Measurements from ENCODE around the gene DISC1.

The DISC1 gene

DNA sequence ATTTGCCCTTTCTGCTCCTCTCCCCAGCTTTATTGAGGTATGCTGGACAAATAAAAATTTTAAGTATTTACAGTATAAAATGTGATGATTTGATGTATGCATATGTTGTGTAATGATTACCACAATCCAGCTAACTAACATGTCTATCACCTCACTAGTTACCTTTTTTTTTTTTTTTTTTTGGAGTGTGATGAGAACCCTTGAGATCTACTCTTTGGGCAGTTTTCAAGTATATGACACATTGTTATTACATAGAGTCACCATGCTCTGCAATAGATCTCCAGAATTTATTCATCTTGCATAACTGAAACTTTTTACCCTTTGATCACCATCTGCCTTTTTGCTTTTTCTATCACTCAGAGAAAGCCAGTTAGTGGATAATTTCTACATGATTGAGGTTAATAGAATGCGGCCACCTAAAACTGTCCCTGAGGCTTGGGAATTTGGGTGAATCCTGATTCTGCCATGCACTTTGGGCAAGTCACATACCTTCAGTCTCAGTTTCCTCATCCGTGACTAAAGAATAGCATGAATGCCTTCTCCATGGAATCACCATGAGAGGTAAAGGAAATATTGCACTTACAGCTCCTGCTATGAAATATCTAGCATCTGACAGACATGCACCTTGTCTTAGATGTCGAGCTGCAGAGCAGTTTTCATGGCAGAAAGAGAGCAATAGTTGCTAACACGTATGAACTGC is 295.2 kb downstream of the DISC1 start:
- DNase-seq (ENCODE audit: low read depth): no peak
- H3K4me3 ChIP-seq (ENCODE audit: low read depth, low read length): no peak overlapping the region
- TF ChIP-seq MYC (IDR thresholded peaks at IDR 0.05; ENCODE audit: low read depth, low read length) (no peak), POLR2A (IDR thresholded peaks at IDR 0.05; ENCODE audit: extremely low read depth, insufficient read length) (no peak)
- TF ChIP-seq, protein P1, sequence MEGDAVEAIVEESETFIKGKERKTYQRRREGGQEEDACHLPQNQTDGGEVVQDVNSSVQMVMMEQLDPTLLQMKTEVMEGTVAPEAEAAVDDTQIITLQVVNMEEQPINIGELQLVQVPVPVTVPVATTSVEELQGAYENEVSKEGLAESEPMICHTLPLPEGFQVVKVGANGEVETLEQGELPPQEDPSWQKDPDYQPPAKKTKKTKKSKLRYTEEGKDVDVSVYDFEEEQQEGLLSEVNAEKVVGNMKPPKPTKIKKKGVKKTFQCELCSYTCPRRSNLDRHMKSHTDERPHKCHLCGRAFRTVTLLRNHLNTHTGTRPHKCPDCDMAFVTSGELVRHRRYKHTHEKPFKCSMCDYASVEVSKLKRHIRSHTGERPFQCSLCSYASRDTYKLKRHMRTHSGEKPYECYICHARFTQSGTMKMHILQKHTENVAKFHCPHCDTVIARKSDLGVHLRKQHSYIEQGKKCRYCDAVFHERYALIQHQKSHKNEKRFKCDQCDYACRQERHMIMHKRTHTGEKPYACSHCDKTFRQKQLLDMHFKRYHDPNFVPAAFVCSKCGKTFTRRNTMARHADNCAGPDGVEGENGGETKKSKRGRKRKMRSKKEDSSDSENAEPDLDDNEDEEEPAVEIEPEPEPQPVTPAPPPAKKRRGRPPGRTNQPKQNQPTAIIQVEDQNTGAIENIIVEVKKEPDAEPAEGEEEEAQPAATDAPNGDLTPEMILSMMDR (IDR thresholded peaks at IDR 0.05; ENCODE audit: low read depth, low read length): no peak
- TF ChIP-seq, protein P2, sequence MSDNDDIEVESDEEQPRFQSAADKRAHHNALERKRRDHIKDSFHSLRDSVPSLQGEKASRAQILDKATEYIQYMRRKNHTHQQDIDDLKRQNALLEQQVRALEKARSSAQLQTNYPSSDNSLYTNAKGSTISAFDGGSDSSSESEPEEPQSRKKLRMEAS (IDR thresholded peaks at IDR 0.05; ENCODE audit: low read depth, low read length): no peak

DNA sequence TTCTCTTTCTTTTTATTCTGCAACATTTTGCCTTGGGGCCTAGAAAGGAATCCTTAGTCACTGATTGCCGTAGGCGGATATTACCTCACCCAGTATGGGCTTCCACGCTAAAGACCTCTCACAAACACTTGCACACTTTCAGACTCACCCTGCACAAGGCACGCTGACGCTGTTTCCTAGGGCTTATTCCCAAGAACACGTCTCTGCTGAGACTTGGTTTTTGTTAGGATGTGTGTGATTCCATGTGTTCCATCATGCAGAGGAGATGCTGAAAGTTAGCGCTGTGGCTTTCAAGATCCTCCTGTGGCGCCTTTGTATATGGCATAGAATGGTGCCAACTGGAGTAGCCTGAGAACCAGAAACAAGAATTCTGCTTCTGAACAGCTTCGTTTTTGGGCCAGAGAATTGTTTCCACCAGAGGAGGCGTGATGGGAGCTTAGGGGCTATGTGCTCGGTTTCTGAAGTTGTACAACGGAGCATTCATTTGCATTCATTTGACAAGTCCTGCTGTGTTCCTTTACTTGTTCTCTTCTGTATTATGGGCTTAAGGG is 297.0 kb downstream of the DISC1 start:
- TF ChIP-seq, protein P1 (IDR thresholded peaks at IDR 0.05; ENCODE audit: low read depth, low read length): no peak
- TF ChIP-seq, protein P2 (IDR thresholded peaks at IDR 0.05; ENCODE audit: low read depth, low read length): no peak
- no peak for TF ChIP-seq MYC (IDR thresholded peaks at IDR 0.05; ENCODE audit: low read depth, low read length)
- no peak for TF ChIP-seq POLR2A (IDR thresholded peaks at IDR 0.05; ENCODE audit: extremely low read depth, insufficient read length)
- DNase-seq (ENCODE audit: low read depth): no peak
- no peak overlapping the region for H3K4me3 ChIP-seq (ENCODE audit: low read depth, low read length)

DNA sequence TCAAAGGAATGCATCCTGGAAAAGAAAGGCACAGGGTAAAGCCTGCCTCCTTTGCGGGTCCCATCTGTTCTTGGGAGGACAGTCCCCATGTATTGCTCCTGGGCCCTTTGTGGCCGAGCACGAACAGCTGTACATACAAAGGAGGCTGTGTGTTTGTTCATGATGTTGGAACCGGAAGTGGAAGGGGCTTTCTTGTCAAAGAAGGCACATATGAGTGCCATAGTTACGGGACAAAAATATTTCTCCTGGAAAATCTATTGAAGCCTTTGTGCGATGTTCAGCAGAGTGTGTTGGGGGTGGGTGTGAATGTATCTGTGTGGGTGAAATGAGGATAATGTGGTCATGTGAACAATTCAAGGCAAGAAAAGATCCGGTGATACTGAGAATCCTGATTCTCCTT is 297.6 kb downstream of the DISC1 start:
- no peak overlapping the region for H3K4me3 ChIP-seq (ENCODE audit: low read depth, low read length)
- no peak for TF ChIP-seq MYC (IDR thresholded peaks at IDR 0.05; ENCODE audit: low read depth, low read length)
- TF ChIP-seq POLR2A (IDR thresholded peaks at IDR 0.05; ENCODE audit: extremely low read depth, insufficient read length): no peak
- TF ChIP-seq, protein P2 (IDR thresholded peaks at IDR 0.05; ENCODE audit: low read depth, low read length): no peak
- TF ChIP-seq, protein P1 (IDR thresholded peaks at IDR 0.05; ENCODE audit: low read depth, low read length): no peak
- no peak for DNase-seq (ENCODE audit: low read depth)

DNA sequence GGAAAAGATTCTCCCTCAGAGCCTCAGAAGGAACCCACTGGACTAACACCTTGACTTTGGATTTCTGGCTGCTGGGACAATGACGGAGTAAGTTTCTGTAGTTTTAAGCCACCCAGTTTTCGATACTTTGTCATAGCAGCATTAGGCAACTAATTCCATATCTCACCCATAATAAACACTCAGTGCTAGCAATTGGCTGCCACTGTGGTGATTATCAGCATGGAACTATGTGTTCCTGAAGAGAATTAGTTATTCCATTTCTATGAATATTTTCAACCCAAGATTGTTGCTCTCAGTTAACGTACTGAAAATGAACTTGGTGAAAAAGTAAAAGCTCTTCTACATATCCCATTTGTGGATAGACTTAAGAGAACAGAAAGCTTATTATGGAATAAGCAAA is 299.3 kb downstream of the DISC1 start:
- no peak overlapping the region for H3K4me3 ChIP-seq (ENCODE audit: low read depth, low read length)
- DNase-seq (ENCODE audit: low read depth): no peak
- TF ChIP-seq, protein P1 (IDR thresholded peaks at IDR 0.05; ENCODE audit: low read depth, low read length): no peak
- TF ChIP-seq, protein P2 (IDR thresholded peaks at IDR 0.05; ENCODE audit: low read depth, low read length): no peak
- no peak for TF ChIP-seq MYC (IDR thresholded peaks at IDR 0.05; ENCODE audit: low read depth, low read length)

DNA sequence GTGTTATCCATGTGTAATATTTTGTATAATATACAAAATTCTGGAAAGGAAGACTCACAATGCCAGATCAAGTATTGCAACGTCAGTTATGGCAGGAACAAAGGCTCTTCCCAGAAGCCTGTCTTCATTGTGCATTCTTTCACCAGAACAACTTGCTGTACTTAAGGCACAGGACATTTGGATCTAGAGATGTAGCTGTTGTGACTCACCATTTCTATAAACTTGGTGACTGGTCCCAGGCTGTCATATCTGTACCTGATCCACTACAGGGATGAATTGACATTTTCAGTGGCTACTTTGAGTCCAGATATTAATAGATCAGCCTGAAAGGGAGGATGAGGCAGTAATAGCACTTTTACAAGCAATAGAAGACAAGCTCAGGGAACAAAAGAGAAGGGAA is 299.8 kb downstream of the DISC1 start:
- H3K4me3 ChIP-seq (ENCODE audit: low read depth, low read length): no peak overlapping the region
- TF ChIP-seq POLR2A (IDR thresholded peaks at IDR 0.05; ENCODE audit: extremely low read depth, insufficient read length): no peak
- no peak for TF ChIP-seq MYC (IDR thresholded peaks at IDR 0.05; ENCODE audit: low read depth, low read length)
- TF ChIP-seq, protein P1 (IDR thresholded peaks at IDR 0.05; ENCODE audit: low read depth, low read length): no peak
- TF ChIP-seq, protein P2 (IDR thresholded peaks at IDR 0.05; ENCODE audit: low read depth, low read length): no peak
- no peak for DNase-seq (ENCODE audit: low read depth)

Measured in NB4 (cell line).